DMS114 treated with DMSO at 0.1 percent for 48 hours (cell line): ENCODE measurements around the gene CFAP99.
A peak's percentile ranks its signal among the peaks of the same experiment; 100 is the strongest.

ENCODE experiments used
- DNase-seq: peaks from one replicate; lab custom pipeline; 2025; ENCODE audit not compliant: unreplicated experiment; lab: John Stamatoyannopoulos, UW

Gene CFAP99

GRCh38 chr4:2390784-2391421 is 27.9 kb upstream of the CFAP99 start:
- DNase-seq, result no peak

- DNase-seq, result no peak
Observed at GRCh38 chr4:2393353-2394270, 25.1 kb upstream of the CFAP99 start.

GRCh38 chr4:2394528-2394927 is 24.2 kb upstream of the CFAP99 start:
- DNase-seq, result no peak

GRCh38 chr4:2395038-2395437 is 23.7 kb upstream of the CFAP99 start:
- no peak for DNase-seq

- no peak for DNase-seq
Observed at GRCh38 chr4:2395584-2395983, 23.2 kb upstream of the CFAP99 start.

- DNase-seq, result no peak
Observed at GRCh38 chr4:2396781-2397368, 21.9 kb upstream of the CFAP99 start.

GRCh38 chr4:2397596-2398379 is 21.0 kb upstream of the CFAP99 start:
- no peak for DNase-seq

- DNase-seq, result no peak
Observed at GRCh38 chr4:2399216-2399615, 19.5 kb upstream of the CFAP99 start.

GRCh38 chr4:2399631-2400190 is 19.0 kb upstream of the CFAP99 start:
- DNase-seq, result no peak

- DNase-seq, result no peak
Observed at GRCh38 chr4:2400841-2401609, 17.7 kb upstream of the CFAP99 start.

GRCh38 chr4:2401610-2401983 is 17.2 kb upstream of the CFAP99 start:
- DNase-seq, result no peak

- peak; percentile 8 for DNase-seq
Observed at GRCh38 chr4:2402048-2402842, 16.5 kb upstream of the CFAP99 start.

- no peak for DNase-seq
Observed at GRCh38 chr4:2402941-2403340, 15.8 kb upstream of the CFAP99 start.

GRCh38 chr4:2406406-2406805 is 12.3 kb upstream of the CFAP99 start:
- no peak for DNase-seq

GRCh38 chr4:2406920-2407319 is 11.8 kb upstream of the CFAP99 start:
- DNase-seq, result no peak

- no peak for DNase-seq
Observed at GRCh38 chr4:2407991-2408342, 10.8 kb upstream of the CFAP99 start.

- DNase-seq, result no peak
Observed at GRCh38 chr4:2408401-2408958, 10.3 kb upstream of the CFAP99 start.

GRCh38 chr4:2408976-2409375 is 9.8 kb upstream of the CFAP99 start:
- no peak for DNase-seq

- no peak for DNase-seq
Observed at GRCh38 chr4:2409381-2409783, 9.4 kb upstream of the CFAP99 start.
